Nephron (organoid): ENCODE results near the gene TFPI.
A peak's percentile ranks its signal among the peaks of the same experiment; 100 is the strongest.

Experiments used
- H3K27ac Mint-ChIP-seq, 3 experiments: 2 replicates each; pipeline ENCODE4 v1.8.0; 2020; ENCODE audit warnings: mixed read lengths in 3 of 3, mild to moderate bottlenecking in 2 of 3, moderate library complexity in 1 of 3
- H3K27me3 Mint-ChIP-seq: 2 replicates; pipeline ENCODE4 v1.8.0; 2021; ENCODE audit warnings: low read depth, mild to moderate bottlenecking, moderate library complexity, mixed read lengths
- H3K36me3 Mint-ChIP-seq: 2 replicates; pipeline ENCODE4 v1.8.0; 2020; ENCODE audit warnings: low read depth, mixed read lengths
- H3K4me1 Mint-ChIP-seq: 2 replicates; pipeline ENCODE4 v1.8.0; 2020; ENCODE audit warnings: mixed read lengths
- H3K4me3 Mint-ChIP-seq, 3 experiments: 2 replicates each; pipeline ENCODE4 v1.8.0; 2020; ENCODE audit warnings: mild to moderate bottlenecking in 3 of 3, mixed read lengths in 3 of 3, moderate library complexity in 2 of 3
- H3K9me3 Mint-ChIP-seq: 2 replicates; pipeline ENCODE4 v1.8.0; 2020; ENCODE audit warnings: mixed read lengths
- TF ChIP-seq, protein P1 (sequence below), 3 experiments: fragments of 200-600 bp; sonication (generic); IDR thresholded peaks; one replicate each; pipeline ENCODE4 v1.5.0; 2021; ENCODE audit warnings: antibody characterized with exemption in 3 of 3; ENCODE audit not compliant: unreplicated experiment in 3 of 3

TFPI gene

DNA sequence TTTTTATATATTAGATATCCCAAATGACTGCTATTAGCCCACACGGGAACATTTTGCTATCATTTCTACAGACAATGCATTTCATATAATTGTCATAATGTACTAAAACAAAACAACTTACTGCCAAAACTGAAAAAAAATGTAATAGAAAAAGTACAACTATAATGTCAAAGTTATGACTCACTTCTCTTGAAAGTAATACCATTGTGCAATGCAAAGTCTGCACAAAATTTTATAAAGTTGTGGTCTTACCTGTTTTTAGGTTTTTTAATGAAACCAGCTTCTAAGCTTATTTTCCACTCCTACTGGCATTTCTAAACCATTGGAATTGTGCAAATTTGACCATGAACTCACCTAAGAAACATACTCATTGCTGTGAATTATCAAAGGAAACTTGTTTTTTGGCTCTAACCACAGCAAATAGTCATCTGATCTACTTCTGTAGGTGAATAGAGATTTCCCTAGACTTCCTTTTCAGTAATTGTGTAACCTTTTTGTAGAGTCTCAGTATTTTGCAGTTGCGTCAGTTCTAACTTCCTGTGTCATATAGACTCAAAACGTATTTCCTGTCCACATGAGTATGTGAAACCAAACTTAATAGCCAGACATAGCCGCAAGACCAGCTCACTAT, 31.9 kb upstream of the TFPI start:
- H3K4me1 Mint-ChIP-seq, result peaks cover 6% of the 10 kb centered on the region
- H3K36me3 Mint-ChIP-seq, result no peaks in the 10 kb centered on the region
- H3K4me3 Mint-ChIP-seq, result no peak overlapping the region
- H3K27me3 Mint-ChIP-seq, result no peaks in the 10 kb centered on the region
- no peak overlapping the region for H3K27ac Mint-ChIP-seq
- H3K9me3 Mint-ChIP-seq, result no peaks in the 10 kb centered on the region
- TF ChIP-seq, protein P1, sequence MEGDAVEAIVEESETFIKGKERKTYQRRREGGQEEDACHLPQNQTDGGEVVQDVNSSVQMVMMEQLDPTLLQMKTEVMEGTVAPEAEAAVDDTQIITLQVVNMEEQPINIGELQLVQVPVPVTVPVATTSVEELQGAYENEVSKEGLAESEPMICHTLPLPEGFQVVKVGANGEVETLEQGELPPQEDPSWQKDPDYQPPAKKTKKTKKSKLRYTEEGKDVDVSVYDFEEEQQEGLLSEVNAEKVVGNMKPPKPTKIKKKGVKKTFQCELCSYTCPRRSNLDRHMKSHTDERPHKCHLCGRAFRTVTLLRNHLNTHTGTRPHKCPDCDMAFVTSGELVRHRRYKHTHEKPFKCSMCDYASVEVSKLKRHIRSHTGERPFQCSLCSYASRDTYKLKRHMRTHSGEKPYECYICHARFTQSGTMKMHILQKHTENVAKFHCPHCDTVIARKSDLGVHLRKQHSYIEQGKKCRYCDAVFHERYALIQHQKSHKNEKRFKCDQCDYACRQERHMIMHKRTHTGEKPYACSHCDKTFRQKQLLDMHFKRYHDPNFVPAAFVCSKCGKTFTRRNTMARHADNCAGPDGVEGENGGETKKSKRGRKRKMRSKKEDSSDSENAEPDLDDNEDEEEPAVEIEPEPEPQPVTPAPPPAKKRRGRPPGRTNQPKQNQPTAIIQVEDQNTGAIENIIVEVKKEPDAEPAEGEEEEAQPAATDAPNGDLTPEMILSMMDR (IDR thresholded peaks at IDR 0.05; ENCODE audit: unreplicated experiment in 3 of 3), result no peak

DNA sequence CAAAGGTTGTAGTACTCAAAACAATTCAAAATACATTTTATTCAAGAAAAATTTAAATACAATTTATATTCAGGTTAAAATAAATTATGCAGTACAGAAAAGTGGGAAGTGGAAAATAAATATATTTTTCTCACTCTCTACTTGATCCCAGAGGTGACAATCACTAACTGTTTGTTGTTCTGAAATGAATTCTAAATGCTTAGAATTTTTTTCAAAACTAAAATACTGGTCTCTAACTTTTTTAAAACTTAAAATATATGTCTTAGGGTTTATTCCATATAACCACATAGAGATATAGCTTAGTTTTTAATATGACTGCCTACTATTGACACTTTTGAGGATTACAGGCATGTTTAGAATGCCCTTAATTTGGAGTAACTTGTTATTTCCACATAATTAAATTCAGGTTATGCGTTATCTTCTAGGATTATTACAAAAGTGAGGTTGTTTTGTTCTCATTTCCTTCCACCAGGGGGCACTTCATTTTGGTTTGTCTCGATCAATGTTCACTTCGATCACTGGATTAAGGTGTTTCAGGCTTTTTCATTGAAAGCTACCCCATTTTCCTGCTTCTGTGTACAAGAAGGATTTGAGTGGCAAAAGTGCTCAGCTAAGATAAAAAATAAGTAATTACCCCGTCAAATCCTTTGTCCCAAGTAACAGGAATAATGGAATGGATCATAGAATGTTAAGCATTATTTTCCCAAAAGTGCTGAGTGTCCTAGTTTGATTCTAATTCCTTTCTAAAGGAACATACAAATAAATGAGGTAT, 27.1 kb upstream of the TFPI start:
- Mint-ChIP-seq H3K4me1 (peaks cover 9% of the 10 kb centered on the region), H3K9me3 (no peaks in the 10 kb centered on the region), H3K36me3 (no peaks in the 10 kb centered on the region), H3K4me3 (peak overlapping the region; percentile 47 to 81 (median 48)), H3K27me3 (no peaks in the 10 kb centered on the region), H3K27ac (peak overlapping the region in 1 of 3 experiments; percentile 4)
- TF ChIP-seq, protein P1 (IDR thresholded peaks at IDR 0.05; ENCODE audit: unreplicated experiment in 3 of 3), result peak; percentile 70 to 84 (median 78)

DNA sequence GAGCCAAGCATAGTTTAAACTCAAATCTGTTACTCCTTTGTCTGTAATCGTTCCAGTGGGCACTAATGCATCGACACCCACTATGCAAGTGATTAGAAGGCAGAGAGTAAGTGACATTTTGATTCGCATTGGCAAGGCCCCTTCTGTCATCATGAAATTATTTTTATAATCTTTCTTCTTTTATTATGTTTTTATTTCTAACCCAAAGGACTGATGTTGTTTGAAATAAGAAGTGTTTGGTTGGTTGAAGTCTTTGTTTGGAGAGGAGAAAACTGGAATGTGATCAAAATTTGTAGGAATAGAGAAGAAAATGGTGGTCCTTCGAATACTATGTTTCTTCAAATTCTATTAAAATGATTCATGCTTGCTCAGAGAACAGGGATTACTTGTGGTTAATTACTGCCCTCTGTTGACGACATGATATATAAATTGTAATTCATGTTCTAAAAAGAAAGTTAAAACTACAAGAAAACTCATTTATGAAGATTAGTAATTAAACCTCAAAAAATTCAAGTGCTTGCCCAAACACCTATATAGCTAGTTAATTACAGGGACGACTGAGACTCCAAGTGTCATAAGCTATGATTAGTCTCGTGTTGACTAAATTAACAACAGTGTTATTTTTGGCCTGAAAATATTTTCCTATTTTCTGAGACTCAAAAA, 26.4 kb upstream of the TFPI start:
- Mint-ChIP-seq H3K4me1 (peaks cover 10% of the 10 kb centered on the region), H3K9me3 (no peaks in the 10 kb centered on the region), H3K4me3 (peak overlapping the region in 2 of 3 experiments; percentile 21 to 51), H3K27me3 (no peaks in the 10 kb centered on the region), H3K27ac (peak overlapping the region in 2 of 3 experiments; percentile 23 to 32), H3K36me3 (no peaks in the 10 kb centered on the region)
- TF ChIP-seq, protein P1 (IDR thresholded peaks at IDR 0.05; ENCODE audit: unreplicated experiment in 3 of 3), result peak; percentile 41 to 48 (median 42)

DNA sequence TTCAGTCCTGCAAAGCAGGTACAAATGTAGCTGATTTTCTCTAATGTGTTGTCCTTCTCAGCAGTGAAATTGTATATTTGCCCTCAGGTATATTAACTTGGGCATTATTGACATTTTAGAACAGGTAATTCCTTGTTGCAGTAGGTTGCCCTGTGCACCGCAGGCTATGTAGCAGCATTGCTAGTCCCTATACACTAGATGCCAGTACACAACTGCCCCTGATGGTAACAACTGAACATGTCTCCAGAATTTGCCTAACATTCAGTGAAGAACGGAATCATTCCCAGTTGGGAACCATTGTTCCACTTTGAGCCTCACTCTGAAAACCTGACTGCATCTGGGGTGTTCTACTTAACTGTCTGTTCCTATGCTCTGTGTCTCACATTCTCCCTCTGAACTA, 23.1 kb upstream of the TFPI start:
- Mint-ChIP-seq H3K27me3 (no peaks in the 10 kb centered on the region), H3K27ac (no peak overlapping the region), H3K4me3 (no peak overlapping the region), H3K36me3 (peaks cover 4% of the 10 kb centered on the region), H3K9me3 (peaks cover 11% of the 10 kb centered on the region), H3K4me1 (peaks cover 19% of the 10 kb centered on the region)
- TF ChIP-seq, protein P1 (IDR thresholded peaks at IDR 0.05; ENCODE audit: unreplicated experiment in 3 of 3), result no peak

DNA sequence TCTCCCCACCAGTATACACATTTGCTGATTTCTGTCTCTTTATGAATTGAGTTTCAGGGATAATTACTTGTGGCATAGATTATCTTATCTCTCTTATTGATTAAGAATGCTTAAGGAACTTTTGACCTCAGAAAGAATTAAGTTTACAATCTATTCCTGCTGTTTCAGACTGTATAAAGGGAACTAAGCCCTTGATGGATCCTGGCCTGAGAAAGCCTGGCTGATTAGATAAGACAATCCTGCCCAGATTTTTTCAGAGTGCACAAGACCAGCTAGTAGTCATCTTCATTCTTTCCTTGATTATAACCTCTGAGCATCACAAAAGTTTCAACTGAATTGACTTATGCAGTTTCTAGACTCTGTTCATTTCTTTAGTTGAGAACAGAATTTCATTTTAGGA, 22.7 kb upstream of the TFPI start:
- H3K9me3 Mint-ChIP-seq, result peaks cover 11% of the 10 kb centered on the region
- TF ChIP-seq, protein P1 (IDR thresholded peaks at IDR 0.05; ENCODE audit: unreplicated experiment in 3 of 3), result no peak
- no peaks in the 10 kb centered on the region for H3K27me3 Mint-ChIP-seq
- peaks cover 19% of the 10 kb centered on the region for H3K4me1 Mint-ChIP-seq
- H3K36me3 Mint-ChIP-seq, result peaks cover 5% of the 10 kb centered on the region
- H3K27ac Mint-ChIP-seq, result no peak overlapping the region
- H3K4me3 Mint-ChIP-seq, result no peak overlapping the region
